Measurements from ENCODE around the gene CCDC88C.

The CCDC88C gene

GRCh38 chr14:91397965-91398591 is 19.5 kb downstream of the CCDC88C start:
- no peak for DNase-seq

DNA sequence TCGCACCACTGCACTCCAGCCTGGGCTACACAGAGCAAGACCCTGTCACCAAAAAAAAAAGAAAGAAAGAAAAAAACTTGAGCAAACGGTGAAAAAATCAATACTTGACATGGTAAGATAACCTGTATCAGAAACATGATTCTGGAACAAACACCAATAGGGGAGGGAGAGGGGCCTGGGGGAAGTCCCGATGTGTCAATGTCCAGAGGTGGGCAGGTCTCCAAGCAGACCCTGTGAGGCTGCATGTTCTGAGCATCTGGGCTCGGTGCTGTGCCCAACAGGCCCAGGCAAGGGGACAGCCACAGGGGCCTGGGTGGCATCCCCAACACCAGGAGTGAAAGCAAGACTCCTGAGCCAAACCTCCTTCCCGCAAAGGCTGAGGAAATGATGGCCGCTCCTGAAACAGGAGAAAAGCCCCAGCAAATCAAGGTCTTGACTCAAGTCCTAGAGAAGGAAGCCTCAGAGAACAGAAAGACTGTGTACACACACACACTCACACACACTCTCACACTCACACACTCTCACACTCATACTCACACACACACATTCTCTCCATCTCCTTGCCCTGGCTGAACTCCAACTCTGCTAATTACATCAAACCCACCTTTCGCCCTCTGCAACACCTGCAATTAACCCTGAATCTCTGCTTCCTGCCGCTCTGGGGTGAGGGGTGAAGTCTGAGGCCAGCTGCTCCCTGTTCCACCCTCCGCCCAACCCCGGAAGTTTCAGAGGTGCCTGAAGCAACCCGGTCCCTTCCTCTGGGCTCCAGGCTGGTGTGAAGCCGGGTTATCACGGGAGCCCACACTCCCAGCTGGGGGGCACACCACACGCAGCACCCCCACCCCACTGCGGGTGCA is 20.4 kb downstream of the CCDC88C start:
- peak; percentile 67 for DNase-seq

- no peak for DNase-seq
Observed at GRCh38 chr14:91396013-91396660, 21.5 kb downstream of the CCDC88C start.

DNA sequence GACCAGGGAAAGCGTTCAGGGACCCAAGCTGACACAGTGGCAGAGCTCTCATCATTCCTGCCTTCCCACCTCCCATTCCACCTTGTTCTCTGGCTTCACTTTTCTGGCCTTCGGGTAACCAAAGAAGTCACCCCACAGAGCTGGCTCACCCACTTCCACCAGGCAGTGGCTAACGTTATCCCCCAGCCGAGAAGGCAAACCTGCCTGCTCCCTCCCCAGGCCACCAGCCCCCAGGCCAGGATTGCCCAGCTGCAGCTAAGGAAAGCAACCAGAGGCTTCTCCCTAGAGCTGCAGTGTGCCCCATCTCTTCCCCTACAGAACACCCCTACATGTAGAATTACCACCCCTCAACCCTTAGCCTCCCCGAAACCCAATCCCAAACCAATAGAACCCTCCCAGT is 22.2 kb downstream of the CCDC88C start:
- no peak for DNase-seq

DNA sequence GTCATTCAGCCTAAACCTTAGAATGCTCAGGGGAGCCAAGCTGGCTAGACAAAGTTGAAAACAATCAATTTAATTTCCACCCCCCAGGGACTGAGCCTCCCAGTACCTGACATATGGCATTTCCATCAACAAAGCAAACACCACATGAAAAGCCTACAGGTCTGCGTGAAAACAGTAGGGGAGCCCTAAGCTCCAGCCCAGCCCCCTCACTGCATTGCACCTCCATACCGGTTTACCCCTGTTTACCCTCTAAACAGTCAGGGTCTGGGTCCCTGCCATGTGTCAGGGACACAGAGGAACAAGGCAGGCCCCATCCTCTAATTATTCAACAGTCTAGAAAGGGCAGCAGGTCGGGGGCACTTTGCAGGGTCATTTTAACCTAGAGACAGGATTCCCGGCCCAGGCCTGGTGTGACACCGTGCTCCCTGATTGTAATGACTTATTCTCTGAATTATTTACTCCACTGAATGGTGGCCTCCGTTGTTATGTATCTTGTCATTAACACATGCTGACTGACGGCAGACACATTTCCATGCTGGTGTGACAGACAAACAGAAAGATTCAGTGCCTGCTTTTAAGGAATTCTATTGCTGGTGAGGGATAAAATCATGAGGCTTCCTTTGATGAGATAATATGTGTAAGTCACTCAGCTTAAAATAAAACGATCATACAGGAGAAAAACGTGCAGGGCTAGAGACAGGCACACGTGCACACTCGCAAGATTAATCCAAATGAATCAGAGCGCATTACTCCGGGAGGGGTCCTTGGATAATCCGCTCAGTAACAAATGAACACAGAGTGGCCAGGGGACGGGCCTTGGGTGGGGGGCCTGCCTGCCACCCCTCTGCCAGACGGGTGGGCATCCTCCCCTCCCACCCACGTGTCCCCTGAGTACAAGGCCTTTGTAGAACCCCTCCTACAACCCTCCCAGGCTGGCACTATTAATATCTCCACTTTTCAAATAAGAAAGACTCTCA is 23.2 kb downstream of the CCDC88C start:
- DNase-seq = no peak

DNA sequence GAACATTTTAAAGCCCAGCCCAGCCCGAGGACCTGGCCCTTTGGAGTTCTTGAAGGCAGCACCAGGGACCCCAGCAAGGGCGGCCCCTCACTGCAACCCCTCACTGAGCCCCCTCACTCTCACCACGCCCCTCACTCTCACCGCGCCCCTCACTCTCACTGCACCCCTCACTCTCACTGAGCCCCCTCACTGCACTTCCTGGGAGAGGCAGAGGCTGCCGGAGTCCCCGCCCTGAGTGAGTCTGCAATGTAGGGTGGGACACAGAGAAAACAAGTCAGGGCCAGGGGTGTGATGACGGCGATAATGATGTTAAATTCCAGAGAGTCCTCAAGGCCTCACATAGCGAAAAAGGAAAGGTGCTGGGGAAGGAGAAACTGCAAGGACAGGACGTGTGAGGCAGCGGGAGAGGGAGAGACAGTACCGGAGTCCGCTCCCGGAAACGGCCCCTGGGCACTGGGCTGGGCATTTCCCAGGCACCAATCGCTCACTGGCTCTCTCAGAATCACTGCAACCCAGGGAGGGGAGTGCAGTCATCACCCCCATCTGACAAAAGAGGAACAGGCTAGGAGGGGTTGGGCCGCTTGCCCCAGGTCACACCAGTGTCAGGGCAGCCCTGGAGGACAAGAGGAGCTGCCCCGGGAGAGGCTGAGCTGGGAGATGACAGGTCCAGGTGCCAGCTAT is 24.9 kb downstream of the CCDC88C start:
- DNase-seq = no peak

DNA sequence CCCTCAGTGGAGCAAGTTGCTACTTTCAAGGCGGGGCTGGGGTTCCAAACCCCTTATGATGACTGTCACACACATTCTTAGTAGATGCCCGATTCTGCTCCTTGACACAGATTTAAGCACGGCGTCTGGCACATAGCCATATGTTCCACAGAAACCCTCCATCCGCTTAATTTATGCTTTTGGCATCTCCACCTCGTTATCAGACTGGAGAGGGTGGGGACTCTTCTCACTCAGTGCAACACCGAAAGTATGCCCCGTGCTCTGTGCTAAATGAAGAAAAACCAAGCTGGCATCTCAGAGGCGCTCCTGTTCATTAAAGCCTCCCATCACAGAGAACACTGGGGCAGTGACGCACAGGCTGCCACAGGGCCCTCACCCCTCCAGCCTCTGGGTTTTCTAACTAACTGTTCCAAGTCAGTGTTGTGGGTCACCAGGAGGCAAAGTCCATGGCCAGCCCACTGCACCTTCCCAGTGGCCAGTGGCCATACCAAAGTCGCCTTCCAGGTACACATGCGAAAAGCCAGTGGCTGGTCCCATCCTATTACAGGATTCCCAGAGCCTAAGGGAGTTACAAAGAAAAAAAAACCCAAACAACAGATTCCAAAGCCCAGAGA is 27.3 kb downstream of the CCDC88C start:
- DNase-seq = no peak

DNA sequence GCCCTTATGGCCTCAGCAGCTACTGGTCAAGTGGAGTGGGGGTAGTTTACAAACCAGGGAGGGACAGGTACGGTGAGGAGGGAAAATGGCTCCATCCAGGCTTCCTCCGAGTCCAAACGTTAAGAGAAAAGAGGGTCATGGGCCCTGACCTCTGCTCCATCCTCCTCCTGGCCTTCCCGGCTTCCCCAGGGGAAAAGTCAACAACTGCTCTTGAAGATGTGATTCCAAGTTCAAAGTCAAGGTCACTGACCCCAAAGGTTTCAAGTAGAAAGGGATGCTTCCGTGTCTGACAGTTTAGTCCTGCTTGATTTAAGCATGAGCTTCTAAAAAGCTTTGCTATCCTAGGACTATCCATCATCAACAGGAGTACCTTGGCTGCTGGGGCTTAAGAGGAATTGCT is 28.5 kb downstream of the CCDC88C start:
- DNase-seq = no peak

- peak; percentile 75 for DNase-seq
Observed at GRCh38 chr14:91388551-91388975, 29.1 kb downstream of the CCDC88C start.

- no peak for DNase-seq
Observed at GRCh38 chr14:91387951-91388381, 29.7 kb downstream of the CCDC88C start.

DNA sequence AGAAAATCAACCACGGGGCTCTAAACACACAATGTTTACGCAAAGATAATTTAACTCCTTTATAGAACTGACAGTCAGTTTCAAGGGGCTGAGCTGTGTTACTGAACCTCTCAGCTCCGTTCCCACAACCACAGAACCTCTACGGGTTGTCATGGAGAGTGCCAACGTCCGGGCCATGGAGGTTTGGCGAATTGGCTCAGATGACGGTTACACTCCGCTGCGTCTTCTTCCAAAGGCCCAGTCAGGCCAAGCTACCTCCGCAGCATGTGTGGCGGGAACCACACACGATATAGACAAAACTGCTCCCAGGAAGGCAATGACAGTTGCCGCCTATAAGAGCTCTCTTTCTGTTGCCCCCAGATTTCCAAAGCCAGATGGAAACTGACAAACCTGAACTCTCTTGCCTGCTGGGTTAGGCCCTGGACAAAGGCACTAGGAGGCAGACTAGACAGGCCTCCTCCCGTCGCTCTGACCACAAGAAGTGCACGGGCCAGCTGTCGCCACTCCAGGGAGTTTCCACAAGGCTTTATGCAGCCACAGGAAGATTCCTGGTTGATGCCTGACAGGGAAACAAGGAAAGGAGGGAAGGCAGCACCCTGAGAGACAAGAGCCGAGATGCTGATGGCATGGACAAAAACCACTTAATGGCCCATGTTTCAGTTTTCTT is 30.3 kb downstream of the CCDC88C start:
- DNase-seq = no peak

DNA sequence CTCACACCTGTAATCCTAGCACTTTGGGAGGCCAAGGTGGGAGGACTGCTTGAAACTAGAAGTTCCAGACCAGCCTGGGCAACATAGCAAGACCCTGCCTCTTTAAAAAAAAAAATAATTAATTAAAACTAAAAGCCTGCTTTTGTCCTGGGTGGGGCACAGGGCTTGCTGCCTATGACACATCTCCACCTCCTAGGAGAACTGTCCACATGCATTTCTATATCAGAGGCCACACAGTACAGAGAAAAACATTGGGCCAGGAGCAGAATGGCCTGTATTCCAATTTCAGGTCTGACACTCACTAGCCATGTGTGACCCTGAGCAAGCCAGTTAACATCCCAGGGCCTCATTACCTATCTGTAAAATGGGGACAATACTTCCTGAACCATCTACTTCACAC is 31.9 kb downstream of the CCDC88C start:
- no peak for DNase-seq

DNA sequence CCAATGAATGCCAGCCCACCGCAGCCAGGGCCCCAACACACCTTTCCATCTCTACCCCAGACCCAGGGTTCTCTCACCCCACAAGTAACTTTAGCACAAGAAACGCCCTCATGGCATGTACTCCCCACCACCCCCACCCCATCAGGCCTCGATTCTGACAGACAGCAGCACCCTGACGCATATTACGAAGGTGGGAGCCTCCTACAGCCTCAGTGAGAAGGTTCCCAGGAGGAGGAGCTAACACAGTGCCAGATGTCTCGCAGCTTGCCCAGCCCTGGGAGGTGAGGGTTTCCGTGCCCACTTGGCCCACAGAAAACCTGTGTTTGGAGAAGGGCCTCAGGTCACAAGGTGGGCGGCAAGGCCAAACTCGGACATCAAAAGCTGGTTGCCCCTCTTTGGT is 32.4 kb downstream of the CCDC88C start:
- no peak for DNase-seq

GRCh38 chr14:91383439-91383838 is 34.2 kb downstream of the CCDC88C start:
- no peak for DNase-seq

- no peak for DNase-seq
Observed at GRCh38 chr14:91381801-91382670, 35.6 kb downstream of the CCDC88C start.

DNA sequence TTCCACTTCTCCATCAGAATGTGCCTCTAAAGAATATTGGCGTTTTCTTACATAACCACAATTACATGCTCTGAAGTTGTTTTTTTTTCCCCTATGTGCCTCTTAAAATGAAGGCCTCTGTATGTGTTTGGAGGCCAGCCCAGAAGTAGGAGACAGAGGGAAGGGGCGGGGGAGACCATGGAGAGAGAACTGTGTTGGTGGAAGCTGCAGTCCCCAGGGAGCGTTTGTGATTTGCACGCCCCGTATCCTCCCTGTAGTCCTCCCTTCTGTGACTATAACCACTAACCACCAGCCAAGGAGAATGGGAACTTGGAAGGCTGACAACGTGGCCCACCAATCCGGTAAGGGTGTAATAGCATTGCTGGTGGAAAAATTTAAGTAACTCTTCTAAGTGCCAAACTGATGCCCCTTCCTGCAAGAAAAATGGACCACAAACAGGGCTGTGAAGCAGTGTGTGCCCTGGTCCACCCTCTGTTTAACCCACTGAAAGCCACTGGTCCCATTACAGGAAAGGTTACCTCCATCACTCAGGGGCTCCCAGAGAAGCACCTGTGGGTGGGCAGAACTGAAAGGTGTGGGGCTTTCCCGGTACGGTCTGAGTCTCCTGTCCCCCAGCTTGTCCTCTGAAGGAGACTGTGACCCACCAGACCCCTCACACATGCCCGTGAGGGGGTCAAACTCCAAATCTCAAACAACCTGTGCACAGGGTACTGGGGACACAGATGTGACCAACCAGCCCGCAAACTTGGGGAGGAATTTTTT is 36.8 kb downstream of the CCDC88C start:
- no peak for DNase-seq

- no peak for DNase-seq
Observed at GRCh38 chr14:91380123-91380522, 37.5 kb downstream of the CCDC88C start.

GRCh38 chr14:91379579-91379932 is 38.1 kb downstream of the CCDC88C start:
- no peak for DNase-seq

- no peak for DNase-seq
Observed at GRCh38 chr14:91378930-91379578, 38.6 kb downstream of the CCDC88C start.
